ENCODE measurements around the gene HOXC5. TPM values are rescaled to one million over a fixed set of nuclear protein-coding genes. Genes with fewer than 3 reads are reported as not detected.

HOXC5 gene
- total RNA-seq, 1 donor from 2014 or later: not detected

GRCh38 chr12:54047964-54048303, 15.1 kb downstream of the HOXC5 start:
- Histone ChIP-seq H3K27ac (no peak overlapping the region), H3K27me3 (peaks cover 85% of the 10 kb centered on the region), H3K4me1 (peaks cover 5% of the 10 kb centered on the region), H3K4me3 (no peak overlapping the region), H3K9me3 (no peaks in the 10 kb centered on the region), H3K36me3 (no peaks in the 10 kb centered on the region)
- DNase-seq (no peak), ATAC-seq (no peak)
- no peak for TF ChIP-seq CTCF (IDR thresholded peaks at IDR 0.05)
- intact Hi-C loops (cut with DNase I): no loop called here

- peaks cover 84% of the 10 kb centered on the region for H3K27me3 ChIP-seq
- DNase-seq (no peak), ATAC-seq (no peak)
- no peak overlapping the region for H3K4me3 ChIP-seq
- no peaks in the 10 kb centered on the region for H3K36me3 ChIP-seq
- no peak for TF ChIP-seq CTCF (IDR thresholded peaks at IDR 0.05)
- H3K9me3 ChIP-seq: no peaks in the 10 kb centered on the region
- H3K4me1 ChIP-seq: peaks cover 8% of the 10 kb centered on the region
- intact Hi-C loops (cut with DNase I): no loop called here
- H3K27ac ChIP-seq: no peak overlapping the region
Measured at GRCh38 chr12:54048406-54049093, 15.7 kb downstream of the HOXC5 start.

GRCh38 chr12:54049108-54049507, 16.3 kb downstream of the HOXC5 start:
- no peak for ATAC-seq
- H3K4me3 ChIP-seq: no peak overlapping the region
- H3K27me3 ChIP-seq: peaks cover 89% of the 10 kb centered on the region
- peaks cover 8% of the 10 kb centered on the region for H3K4me1 ChIP-seq
- DNase-seq: no peak
- H3K27ac ChIP-seq: no peak overlapping the region
- no peaks in the 10 kb centered on the region for H3K9me3 ChIP-seq
- no peaks in the 10 kb centered on the region for H3K36me3 ChIP-seq
- TF ChIP-seq CTCF (IDR thresholded peaks at IDR 0.05): no peak
- intact Hi-C loops (cut with DNase I): no loop called here

GRCh38 chr12:54050482-54050810, 17.6 kb downstream of the HOXC5 start:
- H3K4me3 ChIP-seq: no peak overlapping the region
- no peaks in the 10 kb centered on the region for H3K9me3 ChIP-seq
- TF ChIP-seq CTCF (IDR thresholded peaks at IDR 0.05): no peak
- H3K36me3 ChIP-seq: no peaks in the 10 kb centered on the region
- ATAC-seq (no peak), DNase-seq (no peak)
- H3K27ac ChIP-seq: no peak overlapping the region
- H3K27me3 ChIP-seq: peaks cover 86% of the 10 kb centered on the region
- peaks cover 11% of the 10 kb centered on the region for H3K4me1 ChIP-seq
- intact Hi-C loops (cut with DNase I): no loop called here

- intact Hi-C loops (cut with DNase I): no loop called here
- Histone ChIP-seq H3K4me3 (no peak overlapping the region), H3K27ac (no peak overlapping the region), H3K9me3 (no peaks in the 10 kb centered on the region), H3K27me3 (peaks cover 84% of the 10 kb centered on the region), H3K4me1 (peaks cover 11% of the 10 kb centered on the region), H3K36me3 (no peaks in the 10 kb centered on the region)
- peak; percentile 48 for DNase-seq
- no peak for TF ChIP-seq CTCF (IDR thresholded peaks at IDR 0.05)
- no peak for ATAC-seq
Measured at GRCh38 chr12:54051026-54051842, 18.4 kb downstream of the HOXC5 start.

Data from upper lobe of right lung (tissue), 1 donor.